H9 (cell line): ENCODE data around the gene LYZL2. TPM values are rescaled to one million over a fixed set of nuclear protein-coding genes. Genes with fewer than 3 reads are reported as not detected.
A peak's percentile ranks its signal among the peaks of the same experiment; 100 is the strongest.
"Not testable (repeated sequence)": the region's sequence is repeated elsewhere in the genome, so short reads cannot be mapped to it uniquely, and the experiment has no call there.

Experiments used
- DNase-seq: peaks from one replicate; pipeline ENCODE4 v3.0.0-alpha.2; 2017
- H2AFZ ChIP-seq: one replicate; pipeline ENCODE4 v1.6.1; 2013; ENCODE audit warnings: mild to moderate bottlenecking, low read length, control low read depth, moderate library complexity
- H2AK5ac ChIP-seq: 2 replicates; pipeline ENCODE4 v1.6.1; 2013; ENCODE audit warnings: low read length, control low read depth, mixed read lengths; ENCODE audit not compliant: insufficient read length
- H2BK120ac ChIP-seq: one replicate; pipeline ENCODE4 v1.6.1; 2013; ENCODE audit warnings: low read depth, mild to moderate bottlenecking, low read length, control low read depth, inconsistent platforms; ENCODE audit not compliant: poor library complexity, severe bottlenecking
- H2BK12ac ChIP-seq: 2 replicates; pipeline ENCODE4 v1.6.1; 2013; ENCODE audit warnings: low read length, control low read depth, mixed read lengths, low read depth; ENCODE audit not compliant: insufficient read length
- H2BK15ac ChIP-seq: 2 replicates; pipeline ENCODE4 v1.6.1; 2013; ENCODE audit warnings: low read depth, low read length, control low read depth
- H2BK20ac ChIP-seq: one replicate; pipeline ENCODE4 v1.6.1; 2013; ENCODE audit warnings: low read depth, mild to moderate bottlenecking, low read length, control low read depth, inconsistent platforms; ENCODE audit not compliant: poor library complexity, severe bottlenecking
- H2BK5ac ChIP-seq: 2 replicates; pipeline ENCODE4 v1.6.1; 2013; ENCODE audit warnings: low read length, control low read depth, mixed read lengths; ENCODE audit not compliant: insufficient read length
- H3K14ac ChIP-seq: 2 replicates; pipeline ENCODE4 v1.6.1; 2013; ENCODE audit warnings: low read length, control low read depth; ENCODE audit not compliant: insufficient read depth
- H3K18ac ChIP-seq: 2 replicates; pipeline ENCODE4 v1.6.1; 2013; ENCODE audit warnings: low read depth, mild to moderate bottlenecking, mixed read lengths, low read length, control low read depth; ENCODE audit not compliant: insufficient read length
- H3K23ac ChIP-seq: 2 replicates; pipeline ENCODE4 v1.6.1; 2013; ENCODE audit warnings: low read length, control low read depth, mixed read lengths, low read depth; ENCODE audit not compliant: insufficient read length
- H3K23me2 ChIP-seq: 2 replicates; pipeline ENCODE4 v1.6.1; 2013; ENCODE audit warnings: low read depth, mild to moderate bottlenecking, mixed read lengths, low read length, control low read depth; ENCODE audit not compliant: insufficient read length, poor library complexity, severe bottlenecking
- H3K27ac ChIP-seq: 2 replicates; pipeline ENCODE4 v1.5.1; 2013; ENCODE audit warnings: low read length, control low read depth, mixed read lengths, low read depth; ENCODE audit not compliant: insufficient read length
- H3K27me3 ChIP-seq: 2 replicates; pipeline ENCODE4 v1.6.1; 2013; ENCODE audit warnings: low read length, control low read depth, inconsistent platforms; ENCODE audit not compliant: insufficient read depth
- H3K4ac ChIP-seq: 2 replicates; pipeline ENCODE4 v1.6.1; 2013; ENCODE audit warnings: low read depth, mild to moderate bottlenecking, control low read depth, inconsistent platforms, low read length, moderate library complexity
- H3K4me1 ChIP-seq: 2 replicates; pipeline ENCODE4 v1.6.1; 2013; ENCODE audit warnings: low read length, control low read depth, inconsistent platforms; ENCODE audit not compliant: insufficient read depth
- H3K4me2 ChIP-seq: 2 replicates; pipeline ENCODE4 v1.6.1; 2013; ENCODE audit warnings: low read length, control low read depth, mixed read lengths; ENCODE audit not compliant: insufficient read length, insufficient read depth
- H3K56ac ChIP-seq: 2 replicates; pipeline ENCODE4 v1.6.1; 2013; ENCODE audit warnings: low read depth, mild to moderate bottlenecking, mixed read lengths, low read length, control low read depth; ENCODE audit not compliant: insufficient read length
- H3K79me1 ChIP-seq: 2 replicates; pipeline ENCODE4 v1.6.1; 2013; ENCODE audit warnings: low read depth, mild to moderate bottlenecking, moderate library complexity, low read length, control low read depth, inconsistent platforms; ENCODE audit not compliant: insufficient read depth, poor library complexity, severe bottlenecking
- H3K79me2 ChIP-seq: 2 replicates; pipeline ENCODE4 v1.6.1; 2013; ENCODE audit warnings: low read length, control low read depth, inconsistent platforms; ENCODE audit not compliant: insufficient read depth
- H3K9ac ChIP-seq: 2 replicates; pipeline ENCODE4 v1.6.1; 2013; ENCODE audit warnings: low read length, control low read depth, mixed read lengths; ENCODE audit not compliant: insufficient read length; ENCODE audit errors: extremely low read depth
- H3K9me3 ChIP-seq: one replicate; pipeline ENCODE4 v1.6.1; 2013; ENCODE audit warnings: low read depth, low read length, inconsistent platforms; ENCODE audit not compliant: control insufficient read depth
- H3T11ph ChIP-seq: one replicate; pipeline ENCODE4 v1.6.1; 2013; ENCODE audit warnings: mild to moderate bottlenecking, low read length, control low read depth, inconsistent platforms
- H4K20me1 ChIP-seq: one replicate; pipeline ENCODE4 v1.6.1; 2013; ENCODE audit not compliant: control insufficient read depth, insufficient read length, insufficient read depth
- H4K5ac ChIP-seq: 2 replicates; pipeline ENCODE4 v1.6.1; 2013; ENCODE audit warnings: low read depth, mild to moderate bottlenecking, mixed read lengths, low read length, control low read depth; ENCODE audit not compliant: insufficient read length
- H4K8ac ChIP-seq: replicated peaks from 2 replicates; pipeline ENCODE4 v1.6.1; 2013; ENCODE audit warnings: low read length, control low read depth, mixed read lengths, low read depth; ENCODE audit not compliant: insufficient read length
- H4K91ac ChIP-seq: 2 replicates; pipeline ENCODE4 v1.6.1; 2013; ENCODE audit warnings: low read depth, mild to moderate bottlenecking, moderate library complexity, mixed read lengths, low read length, control low read depth; ENCODE audit not compliant: insufficient read length
- H3K27ac Mint-ChIP-seq, 3 experiments: 2 replicates in 2 of 3; 3 replicates in 1 of 3; pipeline ENCODE4 v1.8.0; 2020 to 2021; ENCODE audit warnings: mixed read lengths in 3 of 3, mild to moderate bottlenecking in 1 of 3, moderate library complexity in 1 of 3
- H3K27me3 Mint-ChIP-seq: 2 replicates; pipeline ENCODE4 v1.8.0; 2021; ENCODE audit warnings: low read depth, mild to moderate bottlenecking, moderate library complexity, mixed read lengths
- H3K36me3 Mint-ChIP-seq, 3 experiments: 2 replicates in 2 of 3; 3 replicates in 1 of 3; pipeline ENCODE4 v1.8.0; 2020 to 2021; ENCODE audit warnings: low read depth in 3 of 3, mixed read lengths in 3 of 3; ENCODE audit not compliant: insufficient read depth in 1 of 3
- H3K4me1 Mint-ChIP-seq, 2 experiments: 2 replicates each; pipeline ENCODE4 v1.8.0; 2020; ENCODE audit warnings: mixed read lengths in 2 of 2
- H3K4me3 Mint-ChIP-seq, 2 experiments: 2 replicates in 1 of 2; 3 replicates in 1 of 2; pipeline ENCODE4 v1.8.0; 2020 to 2021; ENCODE audit warnings: mild to moderate bottlenecking in 2 of 2, mixed read lengths in 2 of 2, moderate library complexity in 1 of 2
- H3K9me3 Mint-ChIP-seq, 2 experiments: 2 replicates in 1 of 2; 3 replicates in 1 of 2; pipeline ENCODE4 v1.8.0; 2020; ENCODE audit warnings: mild to moderate bottlenecking in 2 of 2, mixed read lengths in 2 of 2, moderate library complexity in 1 of 2
- CTCF ChIP-seq: fragments of 200-600 bp; sonication (generic); conservative IDR thresholded peaks from 3 replicates; pipeline ENCODE4 v1.8.0; 2021; ENCODE audit warnings: antibody characterized with exemption, mild to moderate bottlenecking
- WGBS: extraction: QIAGEN DNeasy Blood & Tissue Kit; methylation state at CpG from one replicate; pipeline ENCODE4 v1.1.7; 2013; ENCODE audit warnings: missing lambda C conversion rate, low lambda C conversion rate, mixed read lengths; ENCODE audit not compliant: insufficient read length; ENCODE audit errors: extremely low coverage; 5-methylcytosine and 5-hydroxymethylcytosine counted together
- total RNA-seq: library from RNA; stranded (reverse); gene quantifications from 2 replicates; pipeline ENCODE4 v1.2.1, GENCODE V29; 2021

LYZL2 gene
- total RNA-seq, 1 experiment from 2014 or later, result not detected

- TF ChIP-seq CTCF, result no peak
- Histone ChIP-seq H3K79me1 (no peaks in the 10 kb centered on the region), H3K4me2 (no peak overlapping the region), H3K27ac (no peak overlapping the region), H3K23ac (no peak overlapping the region), H2BK5ac (no peak overlapping the region), H3K9me3 (no peaks in the 10 kb centered on the region), H3K18ac (no peak overlapping the region), H3K56ac (no peak overlapping the region), H2AK5ac (no peak overlapping the region), H3K23me2 (no peaks in the 10 kb centered on the region), H3K9ac (no peak overlapping the region), H3T11ph (no peak overlapping the region), H2BK20ac (no peak overlapping the region), H2BK15ac (no peak overlapping the region), H2BK12ac (no peak overlapping the region), H3K27me3 (peaks cover 9% of the 10 kb centered on the region; the same call in 1 of the 2 replicates), H4K8ac (no peak overlapping the region), H4K20me1 (no peaks in the 10 kb centered on the region), H3K4ac (no peak overlapping the region), H4K5ac (no peak overlapping the region), H3K14ac (no peak overlapping the region), H3K79me2 (no peaks in the 10 kb centered on the region), H2AFZ (no peak overlapping the region), H4K91ac (no peak overlapping the region), H3K4me1 (no peaks in the 10 kb centered on the region; the same call in 1 of the 2 replicates), H2BK120ac (no peak overlapping the region)
- Mint-ChIP-seq H3K36me3 (no peaks in the 10 kb centered on the region), H3K9me3 (no peaks in the 10 kb centered on the region; a peak in 1 of 5 replicates), H3K4me3 (peak overlapping the region in 1 of 2 experiments; percentile 75; a peak in 1 of 5 replicates), H3K27me3 (peaks cover 87% of the 10 kb centered on the region), H3K27ac (no peak overlapping the region; a peak in 1 of 7 replicates), H3K4me1 (peaks cover 30 to 35% of the 10 kb centered on the region in 2 experiments)
- WGBS, result no CpG with 5 or more reads among the region's 8 CpGs
- DNase-seq, result no peak
These were observed 31.3 kb downstream of the LYZL2 start for GRCh38 chr10:30598105-30598776.

GRCh38 chr10:30597433-30597824 lies 32.1 kb downstream of the LYZL2 start:
- H3K79me1 ChIP-seq, H3K27ac ChIP-seq, H2BK120ac ChIP-seq, H3K36me3 Mint-ChIP-seq, H3K9me3 Mint-ChIP-seq, H4K5ac ChIP-seq, H3K79me2 ChIP-seq, H3K56ac ChIP-seq, H2BK15ac ChIP-seq, H4K20me1 ChIP-seq, H3K4me1 ChIP-seq, H2BK5ac ChIP-seq, H4K91ac ChIP-seq, H2AK5ac ChIP-seq, H2BK20ac ChIP-seq, H3T11ph ChIP-seq, H3K23me2 ChIP-seq, H3K9ac ChIP-seq, H3K9me3 ChIP-seq, H2BK12ac ChIP-seq, H3K4ac ChIP-seq, DNase-seq, H3K18ac ChIP-seq, H2AFZ ChIP-seq, H3K27me3 ChIP-seq, H4K8ac ChIP-seq, H3K14ac ChIP-seq, H3K23ac ChIP-seq: not testable (repeated sequence)
- peak overlapping the region; percentile 53 for H3K4me2 ChIP-seq
- H3K27ac Mint-ChIP-seq, result peak overlapping the region; percentile 25 to 40 (median 30); a peak in 4 of 7 replicates
- peaks cover 30 to 35% of the 10 kb centered on the region in 2 experiments for H3K4me1 Mint-ChIP-seq
- WGBS, result no CpG with 5 or more reads among the region's 7 CpGs
- peak overlapping the region; percentile 38 to 75 for H3K4me3 Mint-ChIP-seq
- peaks cover 90% of the 10 kb centered on the region for H3K27me3 Mint-ChIP-seq
